WTC11 (cell line): ENCODE data around the gene NTN5. TPM values are rescaled to one million over a fixed set of nuclear protein-coding genes. Genes with fewer than 3 reads are reported as not detected.

Source experiments
- ATAC-seq: fragments of 200-7000 bp; cut with Tn5 transposase; 2 replicates; pipeline ENCODE4 v1.10.0; 2021; ENCODE audit warnings: mild to moderate bottlenecking, moderate library complexity
- CTCF ChIA-PET: fragments of 300-600 bp; sonication (Branson Sonifier 250); formaldehyde crosslinking; loops from one replicate; lab custom pipeline; 2021; ENCODE audit warnings: antibody characterized with exemption; lab: Charles Lee
- POLR2A ChIA-PET: fragments of 350-600 bp; sonication (Branson Sonifier 250); formaldehyde crosslinking; loops from one replicate; lab custom pipeline; 2021; ENCODE audit warnings: antibody characterized with exemption; lab: Charles Lee
- DNase-seq: peaks from one replicate; pipeline ENCODE4 v3.0.0; 2021; ENCODE audit warnings: low spot score
- H3K27ac Mint-ChIP-seq: 2 replicates; pipeline ENCODE4 v1.8.0; 2021; ENCODE audit warnings: mixed read lengths
- H3K27me3 Mint-ChIP-seq: 2 replicates; pipeline ENCODE4 v1.8.0; 2021; ENCODE audit warnings: low read depth, mild to moderate bottlenecking, moderate library complexity, mixed read lengths
- H3K36me3 Mint-ChIP-seq: 2 replicates; pipeline ENCODE4 v1.8.0; 2021; ENCODE audit warnings: mixed read lengths
- H3K4me1 Mint-ChIP-seq: 2 replicates; pipeline ENCODE4 v1.8.0; 2022; ENCODE audit warnings: mixed read lengths
- H3K4me3 Mint-ChIP-seq: 2 replicates; pipeline ENCODE4 v1.8.0; 2021; ENCODE audit warnings: mild to moderate bottlenecking, moderate library complexity, mixed read lengths
- H3K9me3 Mint-ChIP-seq: 2 replicates; pipeline ENCODE4 v1.8.0; 2021; ENCODE audit warnings: mixed read lengths
- ATF3 ChIP-seq: sonication (generic); formaldehyde crosslinking; conservative IDR thresholded peaks from 2 replicates; pipeline ENCODE4 v1.8.1; 2022; ENCODE audit warnings: mild to moderate bottlenecking, missing genetic modification reagents
- ETV6 ChIP-seq: sonication (generic); formaldehyde crosslinking; IDR thresholded peaks from 2 replicates; pipeline ENCODE4 v1.8.1; 2022; ENCODE audit warnings: mild to moderate bottlenecking, missing genetic modification reagents
- FOXJ3 ChIP-seq: sonication (generic); formaldehyde crosslinking; IDR thresholded peaks from 2 replicates; pipeline ENCODE4 v1.9.0; 2021; ENCODE audit warnings: missing genetic modification reagents, mild to moderate bottlenecking, borderline replicate concordance
- KAT7 ChIP-seq: sonication (generic); formaldehyde crosslinking; IDR thresholded peaks from 2 replicates; pipeline ENCODE4 v1.8.1; 2023; ENCODE audit warnings: missing genetic modification reagents, mild to moderate bottlenecking, borderline replicate concordance
- MAX ChIP-seq: sonication (generic); formaldehyde crosslinking; IDR thresholded peaks from 2 replicates; pipeline ENCODE4 v1.8.0; 2022; ENCODE audit warnings: mild to moderate bottlenecking, missing genetic modification reagents
- MLX ChIP-seq: sonication (generic); formaldehyde crosslinking; IDR thresholded peaks from 2 replicates; pipeline ENCODE4 v1.8.1; 2023; ENCODE audit warnings: mild to moderate bottlenecking, missing genetic modification reagents, moderate library complexity
- NR3C1 ChIP-seq: sonication (generic); formaldehyde crosslinking; conservative IDR thresholded peaks from 2 replicates; pipeline ENCODE4 v1.8.1; 2023; ENCODE audit warnings: low read depth, mild to moderate bottlenecking, missing genetic modification reagents
- OVOL2 ChIP-seq: fragments of 250-450 bp; sonication (Bioruptor Pico); IDR thresholded peaks from 2 replicates; pipeline ENCODE4 v1.9.0; 2021; ENCODE audit warnings: mild to moderate bottlenecking, borderline replicate concordance
- PREB ChIP-seq: sonication (generic); formaldehyde crosslinking; IDR thresholded peaks from 2 replicates; pipeline ENCODE4 v1.8.1; 2022; ENCODE audit warnings: mild to moderate bottlenecking, missing genetic modification reagents, moderate library complexity, borderline replicate concordance
- TCF7 ChIP-seq: sonication (generic); formaldehyde crosslinking; IDR thresholded peaks from 2 replicates; pipeline ENCODE4 v1.8.0; 2022; ENCODE audit warnings: mild to moderate bottlenecking, low read depth, missing genetic modification reagents, moderate library complexity
- ZBTB43 ChIP-seq: sonication (generic); formaldehyde crosslinking; IDR thresholded peaks from 2 replicates; pipeline ENCODE4 v1.8.1; 2023; ENCODE audit warnings: mild to moderate bottlenecking, missing genetic modification reagents
- ZNF219 ChIP-seq: sonication (generic); formaldehyde crosslinking; IDR thresholded peaks from 2 replicates; pipeline ENCODE4 v1.8.0; 2023; ENCODE audit warnings: missing genetic modification reagents, mild to moderate bottlenecking, borderline replicate concordance
- ZNF423 ChIP-seq: fragments of 250-450 bp; sonication (Bioruptor Pico); IDR thresholded peaks from 2 replicates; pipeline ENCODE4 v2.1.2; 2022; ENCODE audit warnings: mild to moderate bottlenecking, moderate library complexity
- ZNF671 ChIP-seq: fragments of 250-450 bp; sonication (Bioruptor Pico); IDR thresholded peaks from 2 replicates; pipeline ENCODE4 v1.8.0; 2021; ENCODE audit warnings: mild to moderate bottlenecking
- total RNA-seq: library from RNA; stranded (reverse); gene quantifications from 3 replicates; pipeline ENCODE4 v1.2.3, GENCODE V29; 2021
- TF ChIP-seq, protein P1 (sequence below): sonication (generic); formaldehyde crosslinking; IDR thresholded peaks from 2 replicates; pipeline ENCODE4 v1.8.0; 2022; ENCODE audit warnings: missing genetic modification reagents
- TF ChIP-seq, protein P2 (sequence below): sonication (generic); formaldehyde crosslinking; IDR thresholded peaks from 2 replicates; pipeline ENCODE4 v1.8.1; 2023; ENCODE audit warnings: mild to moderate bottlenecking, missing genetic modification reagents, borderline replicate concordance

The NTN5 gene
- total RNA-seq, 1 experiment from 2014 or later, result 0.28 TPM

DNA sequence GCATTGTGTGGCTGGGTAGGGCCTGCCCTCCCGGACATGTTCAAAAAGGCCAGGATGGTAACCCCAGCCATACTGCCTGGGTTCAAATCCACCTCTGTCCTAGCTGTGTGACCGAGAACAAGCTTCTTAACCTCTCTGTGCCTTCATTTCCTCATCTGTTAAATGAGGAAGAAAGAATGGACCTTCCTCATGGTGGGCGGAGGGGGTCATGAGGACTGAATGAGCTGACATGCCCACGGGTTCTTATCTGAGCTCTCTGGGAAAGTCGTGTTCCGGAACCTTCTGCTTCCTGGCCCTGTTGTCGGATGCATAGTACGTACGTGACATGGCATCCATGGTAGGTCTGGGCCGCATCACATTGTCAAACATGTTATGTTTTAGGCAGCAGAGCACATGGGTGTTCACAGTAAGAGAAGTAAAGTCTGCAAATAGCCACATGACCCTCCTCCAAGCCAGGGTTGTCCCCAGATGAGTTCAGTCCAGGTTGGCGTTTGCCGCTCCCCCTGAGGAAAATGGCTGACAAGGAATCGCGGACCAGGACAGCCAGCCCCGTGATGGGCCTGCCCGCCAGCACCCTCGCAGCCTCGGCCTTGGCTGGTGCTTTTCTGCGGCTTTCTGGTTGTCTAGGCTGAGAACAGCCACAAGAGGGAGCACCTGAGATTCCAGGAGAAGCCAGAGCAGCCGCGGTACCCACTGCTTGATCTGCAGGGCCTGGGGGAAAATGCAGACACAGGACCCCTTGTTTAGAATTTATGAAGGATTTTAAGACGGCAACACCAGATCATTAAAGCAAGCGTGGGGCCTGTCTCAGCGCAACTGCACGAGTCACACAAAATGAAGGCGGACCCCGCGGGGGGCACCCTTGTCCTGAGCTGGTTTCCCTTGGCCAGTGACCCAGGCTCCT lies 2.4 kb upstream of the NTN5 start (continued):
- TF ChIP-seq PREB, result no peak
- no peak for TF ChIP-seq ZNF219 (CRISPR knock-in tag)
- no peak for TF ChIP-seq ZBTB43 (CRISPR knock-in tag)
- TF ChIP-seq, protein P1, sequence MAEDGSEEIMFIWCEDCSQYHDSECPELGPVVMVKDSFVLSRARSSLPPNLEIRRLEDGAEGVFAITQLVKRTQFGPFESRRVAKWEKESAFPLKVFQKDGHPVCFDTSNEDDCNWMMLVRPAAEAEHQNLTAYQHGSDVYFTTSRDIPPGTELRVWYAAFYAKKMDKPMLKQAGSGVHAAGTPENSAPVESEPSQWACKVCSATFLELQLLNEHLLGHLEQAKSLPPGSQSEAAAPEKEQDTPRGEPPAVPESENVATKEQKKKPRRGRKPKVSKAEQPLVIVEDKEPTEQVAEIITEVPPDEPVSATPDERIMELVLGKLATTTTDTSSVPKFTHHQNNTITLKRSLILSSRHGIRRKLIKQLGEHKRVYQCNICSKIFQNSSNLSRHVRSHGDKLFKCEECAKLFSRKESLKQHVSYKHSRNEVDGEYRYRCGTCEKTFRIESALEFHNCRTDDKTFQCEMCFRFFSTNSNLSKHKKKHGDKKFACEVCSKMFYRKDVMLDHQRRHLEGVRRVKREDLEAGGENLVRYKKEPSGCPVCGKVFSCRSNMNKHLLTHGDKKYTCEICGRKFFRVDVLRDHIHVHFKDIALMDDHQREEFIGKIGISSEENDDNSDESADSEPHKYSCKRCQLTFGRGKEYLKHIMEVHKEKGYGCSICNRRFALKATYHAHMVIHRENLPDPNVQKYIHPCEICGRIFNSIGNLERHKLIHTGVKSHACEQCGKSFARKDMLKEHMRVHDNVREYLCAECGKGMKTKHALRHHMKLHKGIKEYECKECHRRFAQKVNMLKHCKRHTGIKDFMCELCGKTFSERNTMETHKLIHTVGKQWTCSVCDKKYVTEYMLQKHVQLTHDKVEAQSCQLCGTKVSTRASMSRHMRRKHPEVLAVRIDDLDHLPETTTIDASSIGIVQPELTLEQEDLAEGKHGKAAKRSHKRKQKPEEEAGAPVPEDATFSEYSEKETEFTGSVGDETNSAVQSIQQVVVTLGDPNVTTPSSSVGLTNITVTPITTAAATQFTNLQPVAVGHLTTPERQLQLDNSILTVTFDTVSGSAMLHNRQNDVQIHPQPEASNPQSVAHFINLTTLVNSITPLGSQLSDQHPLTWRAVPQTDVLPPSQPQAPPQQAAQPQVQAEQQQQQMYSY (CRISPR knock-in tag), result no peak
- TF ChIP-seq NR3C1 (CRISPR knock-in tag), result no peak
- no peak for TF ChIP-seq TCF7

GRCh38 chr19:48674216-48674809 lies 1.5 kb upstream of the NTN5 start:
- peaks cover 6% of the 10 kb centered on the region; the same call in 1 of the 2 replicates for H3K9me3 Mint-ChIP-seq
- DNase-seq (peak; percentile 27), ATAC-seq (peak; percentile 11)
- peak overlapping the region; percentile 37 for H3K4me3 Mint-ChIP-seq
- peaks cover 26% of the 10 kb centered on the region for H3K4me1 Mint-ChIP-seq
- TF ChIP-seq ZNF423 (CRISPR knock-in tag), result peak; percentile 98
- TF ChIP-seq MAX, result 0 out of 2 replicates have a peak, but pooled peaks have one; percentile 7
- no peak for TF ChIP-seq FOXJ3 (CRISPR knock-in tag)
- TF ChIP-seq ATF3 (CRISPR knock-in tag), result no peak
- CTCF ChIA-PET, result interaction anchor here (0.6 to 4.0 kb wide), 22 partner anchors 13 to 325 kb away, joined by 3 to 56 read pairs (median 4); partner anchors contain the start of genes CA11 and FUT2
- no peaks in the 10 kb centered on the region for H3K36me3 Mint-ChIP-seq
- H3K27me3 Mint-ChIP-seq, result peaks cover 17% of the 10 kb centered on the region
- POLR2A ChIA-PET, result interaction anchor here (0.7 to 2.2 kb wide), 2 partner anchors 22 to 29 kb away, joined by 3 to 14 read pairs; partner anchors contain the start of gene FUT2
- H3K27ac Mint-ChIP-seq, result no peak overlapping the region

DNA sequence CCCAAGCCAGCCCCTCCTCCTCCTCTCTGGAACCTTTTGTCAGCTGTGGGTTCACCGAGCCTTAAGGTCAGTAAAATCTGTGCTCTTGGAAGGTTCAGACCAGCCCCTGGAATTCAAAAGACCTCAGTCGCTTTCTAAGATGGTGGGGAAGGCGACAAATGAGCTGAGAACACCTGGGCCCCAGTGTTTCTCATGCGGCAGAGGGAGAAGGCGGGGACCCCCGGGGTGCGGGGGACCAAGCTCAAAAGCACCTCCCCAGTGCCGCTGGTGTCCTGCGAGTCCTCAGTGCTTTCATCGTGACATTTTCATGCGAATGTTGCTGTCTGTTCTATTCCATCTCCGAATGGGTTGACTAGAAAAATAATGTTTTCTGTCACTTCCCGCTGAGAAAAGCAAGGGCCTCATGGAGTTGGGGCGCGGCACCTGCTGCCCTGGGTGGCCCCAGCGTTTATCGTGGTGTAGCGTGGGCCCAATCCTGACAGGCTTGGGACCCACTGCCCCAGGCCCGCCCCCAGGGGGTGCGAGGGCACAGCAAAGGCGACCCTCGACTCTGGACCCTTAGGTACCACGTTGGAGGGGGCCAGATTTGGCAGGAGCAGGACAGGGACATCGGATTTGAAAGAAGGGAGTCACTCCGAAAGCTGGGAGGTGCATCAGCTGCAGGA lies 751 bp upstream of the NTN5 start:
- H3K36me3 Mint-ChIP-seq, result no peaks in the 10 kb centered on the region
- POLR2A ChIA-PET, result interaction anchor here (1.0 to 2.2 kb wide), 2 partner anchors 22 to 44 kb away, joined by 3 to 14 read pairs; partner anchors contain the start of gene FUT2
- TF ChIP-seq OVOL2, result no peak
- TF ChIP-seq KAT7 (CRISPR knock-in tag), result no peak
- no peak for TF ChIP-seq TCF7
- no peak for TF ChIP-seq ZNF671 (CRISPR knock-in tag)
- TF ChIP-seq, protein P2, sequence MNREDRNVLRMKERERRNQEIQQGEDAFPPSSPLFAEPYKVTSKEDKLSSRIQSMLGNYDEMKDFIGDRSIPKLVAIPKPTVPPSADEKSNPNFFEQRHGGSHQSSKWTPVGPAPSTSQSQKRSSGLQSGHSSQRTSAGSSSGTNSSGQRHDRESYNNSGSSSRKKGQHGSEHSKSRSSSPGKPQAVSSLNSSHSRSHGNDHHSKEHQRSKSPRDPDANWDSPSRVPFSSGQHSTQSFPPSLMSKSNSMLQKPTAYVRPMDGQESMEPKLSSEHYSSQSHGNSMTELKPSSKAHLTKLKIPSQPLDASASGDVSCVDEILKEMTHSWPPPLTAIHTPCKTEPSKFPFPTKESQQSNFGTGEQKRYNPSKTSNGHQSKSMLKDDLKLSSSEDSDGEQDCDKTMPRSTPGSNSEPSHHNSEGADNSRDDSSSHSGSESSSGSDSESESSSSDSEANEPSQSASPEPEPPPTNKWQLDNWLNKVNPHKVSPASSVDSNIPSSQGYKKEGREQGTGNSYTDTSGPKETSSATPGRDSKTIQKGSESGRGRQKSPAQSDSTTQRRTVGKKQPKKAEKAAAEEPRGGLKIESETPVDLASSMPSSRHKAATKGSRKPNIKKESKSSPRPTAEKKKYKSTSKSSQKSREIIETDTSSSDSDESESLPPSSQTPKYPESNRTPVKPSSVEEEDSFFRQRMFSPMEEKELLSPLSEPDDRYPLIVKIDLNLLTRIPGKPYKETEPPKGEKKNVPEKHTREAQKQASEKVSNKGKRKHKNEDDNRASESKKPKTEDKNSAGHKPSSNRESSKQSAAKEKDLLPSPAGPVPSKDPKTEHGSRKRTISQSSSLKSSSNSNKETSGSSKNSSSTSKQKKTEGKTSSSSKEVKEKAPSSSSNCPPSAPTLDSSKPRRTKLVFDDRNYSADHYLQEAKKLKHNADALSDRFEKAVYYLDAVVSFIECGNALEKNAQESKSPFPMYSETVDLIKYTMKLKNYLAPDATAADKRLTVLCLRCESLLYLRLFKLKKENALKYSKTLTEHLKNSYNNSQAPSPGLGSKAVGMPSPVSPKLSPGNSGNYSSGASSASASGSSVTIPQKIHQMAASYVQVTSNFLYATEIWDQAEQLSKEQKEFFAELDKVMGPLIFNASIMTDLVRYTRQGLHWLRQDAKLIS (CRISPR knock-in tag), result no peak
- no peak for TF ChIP-seq MLX (CRISPR knock-in tag)
- TF ChIP-seq ETV6 (CRISPR knock-in tag), result no peak
- TF ChIP-seq FOXJ3 (CRISPR knock-in tag), result no peak
- peaks cover 10% of the 10 kb centered on the region for H3K9me3 Mint-ChIP-seq
- CTCF ChIA-PET, result interaction anchor here (0.8 to 4.0 kb wide), 15 partner anchors 13 to 326 kb away, joined by 3 to 56 read pairs (median 3); partner anchors contain the start of genes CA11 and FUT2
- peaks cover 26% of the 10 kb centered on the region for H3K4me1 Mint-ChIP-seq
- ATAC-seq, result no peak
- peaks cover 17% of the 10 kb centered on the region for H3K27me3 Mint-ChIP-seq
- H3K4me3 Mint-ChIP-seq, result peak overlapping the region; percentile 37
- no peak overlapping the region for H3K27ac Mint-ChIP-seq
- DNase-seq, result no peak
